ENCODE results near the gene DIS3L.

DNA sequence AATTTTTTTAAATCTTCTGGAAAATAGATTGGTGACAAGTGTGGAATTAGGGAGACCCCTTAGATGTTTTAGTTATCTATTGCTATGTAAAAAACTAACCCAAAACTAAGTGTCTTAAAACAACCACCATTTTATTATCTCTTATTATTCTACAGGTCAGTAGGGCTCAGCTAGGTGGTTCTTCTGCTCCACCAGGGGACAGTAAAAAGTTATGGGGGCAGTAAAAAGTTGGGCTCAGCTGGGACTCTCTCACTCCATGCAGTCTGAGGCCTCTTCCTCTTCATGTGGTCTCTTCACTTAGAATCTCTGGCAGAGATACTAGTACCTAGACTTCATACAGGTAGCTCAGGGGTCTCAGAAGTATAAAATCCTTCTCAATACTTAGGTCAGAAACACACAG, 18.0 kb upstream of the DIS3L start:
- no peak for TF ChIP-seq POLR2A (IDR thresholded peaks at IDR 0.05)
- TF ChIP-seq, protein P1, sequence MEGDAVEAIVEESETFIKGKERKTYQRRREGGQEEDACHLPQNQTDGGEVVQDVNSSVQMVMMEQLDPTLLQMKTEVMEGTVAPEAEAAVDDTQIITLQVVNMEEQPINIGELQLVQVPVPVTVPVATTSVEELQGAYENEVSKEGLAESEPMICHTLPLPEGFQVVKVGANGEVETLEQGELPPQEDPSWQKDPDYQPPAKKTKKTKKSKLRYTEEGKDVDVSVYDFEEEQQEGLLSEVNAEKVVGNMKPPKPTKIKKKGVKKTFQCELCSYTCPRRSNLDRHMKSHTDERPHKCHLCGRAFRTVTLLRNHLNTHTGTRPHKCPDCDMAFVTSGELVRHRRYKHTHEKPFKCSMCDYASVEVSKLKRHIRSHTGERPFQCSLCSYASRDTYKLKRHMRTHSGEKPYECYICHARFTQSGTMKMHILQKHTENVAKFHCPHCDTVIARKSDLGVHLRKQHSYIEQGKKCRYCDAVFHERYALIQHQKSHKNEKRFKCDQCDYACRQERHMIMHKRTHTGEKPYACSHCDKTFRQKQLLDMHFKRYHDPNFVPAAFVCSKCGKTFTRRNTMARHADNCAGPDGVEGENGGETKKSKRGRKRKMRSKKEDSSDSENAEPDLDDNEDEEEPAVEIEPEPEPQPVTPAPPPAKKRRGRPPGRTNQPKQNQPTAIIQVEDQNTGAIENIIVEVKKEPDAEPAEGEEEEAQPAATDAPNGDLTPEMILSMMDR (IDR thresholded peaks at IDR 0.05): no peak

Data from right lobe of liver (tissue), 4 donors.